Keratinocyte (primary cell): Measurements from ENCODE around the gene HOXB2.

Source experiments
- CTCF ChIP-seq, 3 experiments: IDR thresholded peaks in 1 of 3; conservative IDR thresholded peaks in 1 of 3; optimal IDR thresholded peaks in 1 of 3; 2 replicates in 2 of 3; 3 replicates in 1 of 3; pipeline versions ENCODE3 to v1.5.1; 2011; ENCODE audit warnings: low read length in 3 of 3, mild to moderate bottlenecking in 3 of 3, moderate library complexity in 2 of 3, control low read depth in 1 of 3, inconsistent platforms in 1 of 3; ENCODE audit not compliant: insufficient read depth in 2 of 3; ENCODE audit errors: extremely low read depth in 1 of 3
- EZH2 ChIP-seq: IDR thresholded peaks from one replicate; pipeline ENCODE4 v1.6.1; 2012; ENCODE audit warnings: inconsistent platforms, mild to moderate bottlenecking, low read length, moderate library complexity

DNA sequence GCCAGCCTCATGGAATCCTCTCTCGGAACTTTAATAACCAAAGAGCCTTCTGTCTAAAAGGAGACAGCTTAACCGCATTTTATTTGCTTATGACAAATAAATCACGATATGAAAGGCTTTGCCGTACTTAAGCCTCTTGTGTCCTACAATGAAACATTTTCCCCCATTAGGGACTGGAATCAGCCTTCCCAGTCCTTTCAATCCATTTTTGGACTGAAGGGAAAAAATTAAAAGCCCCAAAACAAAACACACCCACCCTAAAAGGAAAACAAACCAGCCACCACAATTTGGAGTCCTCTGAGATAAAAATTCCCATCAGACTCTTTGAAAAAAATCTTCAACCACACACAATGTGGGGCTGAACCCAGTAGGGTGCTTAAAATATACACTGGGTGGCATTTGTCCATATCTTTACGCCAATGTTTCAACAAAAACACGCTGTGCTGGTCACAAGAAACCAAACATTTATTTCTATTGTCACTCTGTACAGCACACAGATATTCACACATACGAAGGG is 30.2 kb upstream of the HOXB2 start:
- no peak for TF ChIP-seq CTCF (optimal IDR thresholded peaks at IDR 0.05 in 1 of 3, IDR thresholded peaks at IDR 0.05 in 1 of 3, conservative IDR thresholded peaks at IDR 0.05 in 1 of 3; ENCODE audit: extremely low read depth in 1 of 3, insufficient read depth in 2 of 3, low read length in 3 of 3)
- TF ChIP-seq EZH2: no peak
